K562 (cell line): ENCODE data around the gene PAF1. TPM values are rescaled to one million over a fixed set of nuclear protein-coding genes. Genes with fewer than 3 reads are reported as not detected.

Experiments used
- CBX8 ChIP-seq: fragments of 200-600 bp; sonication (generic); IDR thresholded peaks from 2 replicates; pipeline ENCODE4 v1.6.1; 2012; ENCODE audit warnings: borderline replicate concordance, mixed run types, low read depth, mild to moderate bottlenecking, moderate library complexity, mixed read lengths, low read length, control low read depth, inconsistent platforms; ENCODE audit not compliant: poor library complexity, severe bottlenecking; ENCODE audit errors: extremely low read depth
- CEBPZ ChIP-seq: fragments of 150-350 bp; IDR thresholded peaks from 2 replicates; pipeline ENCODE4 v1.6.1; 2014; ENCODE audit warnings: low read depth, mild to moderate bottlenecking, low read length, borderline replicate concordance
- CREB5 ChIP-seq: fragments of 250-450 bp; sonication (Bioruptor Pico); IDR thresholded peaks from 2 replicates; pipeline ENCODE4 v1.5.0; 2020; ENCODE audit warnings: mild to moderate bottlenecking
- CSDE1 ChIP-seq, 2 experiments: fragments of 450-650 bp; IDR thresholded peaks; 2 replicates each; pipeline ENCODE4 v1.6.1; 2016; ENCODE audit warnings: mild to moderate bottlenecking in 1 of 2
- GMEB1 ChIP-seq: fragments of 250-450 bp; sonication (Bioruptor Pico); IDR thresholded peaks from 2 replicates; pipeline ENCODE4 v1.4.0; 2020; ENCODE audit warnings: mild to moderate bottlenecking
- HNRNPK ChIP-seq: fragments of 200-400 bp; formaldehyde crosslinking; IDR thresholded peaks from one replicate; pipeline ENCODE4 v1.6.1; 2018; ENCODE audit warnings: mild to moderate bottlenecking, low read depth, low read length; ENCODE audit not compliant: poor library complexity, severe bottlenecking
- JUNB ChIP-seq: fragments of 450-650 bp; formaldehyde crosslinking; conservative IDR thresholded peaks from 2 replicates; pipeline ENCODE4 v1.4.0; 2020; ENCODE audit warnings: mild to moderate bottlenecking
- MYC ChIP-seq, 2 experiments: fragments of 250-450 bp in 1 of 2; sonication (Bioruptor Pico) in 1 of 2; IDR thresholded peaks; 2 replicates each; pipeline versions ENCODE4 v1.5.1 to v1.6.1; 2012 to 2021; ENCODE audit warnings: low read depth in 2 of 2, borderline replicate concordance in 1 of 2, improper control_type of control experiment in 1 of 2, low read length in 1 of 2, mild to moderate bottlenecking in 1 of 2, moderate library complexity in 1 of 2
- NRF1 ChIP-seq, 2 experiments: fragments of 450-650 bp; IDR thresholded peaks in 1 of 2; conservative IDR thresholded peaks in 1 of 2; 2 replicates each; pipeline ENCODE4 v1.6.1; 2014; ENCODE audit warnings: mild to moderate bottlenecking in 2 of 2
- RUNX1 ChIP-seq: sonication (generic); IDR thresholded peaks from 2 replicates; pipeline ENCODE4 v1.6.1; 2016; ENCODE audit warnings: antibody characterized with exemption, low read depth
- SMC3 ChIP-seq: conservative IDR thresholded peaks from 2 replicates; pipeline ENCODE4 v1.6.1; 2011; ENCODE audit warnings: low read depth, low read length, improper control_type of control experiment; ENCODE audit not compliant: insufficient read depth
- TARDBP ChIP-seq: fragments of 450-650 bp; IDR thresholded peaks from 2 replicates; pipeline ENCODE4 v1.6.1; 2016
- ZBTB17 ChIP-seq: fragments of 450-650 bp; formaldehyde crosslinking; IDR thresholded peaks from 2 replicates; pipeline ENCODE4 v1.4.0; 2020; ENCODE audit warnings: mild to moderate bottlenecking
- ZFPM2 ChIP-seq: fragments of 250-450 bp; sonication (Bioruptor Pico); IDR thresholded peaks from 2 replicates; pipeline ENCODE4 v1.5.1; 2022; ENCODE audit warnings: mild to moderate bottlenecking
- ZKSCAN8 ChIP-seq: fragments of 200-800 bp; sonication (Bioruptor generic); IDR thresholded peaks from 2 replicates; pipeline ENCODE4 v1.6.1; 2016; ENCODE audit warnings: missing genetic modification characterization, missing compliant biosample characterization
- ZNF311 ChIP-seq: fragments of 250-450 bp; sonication (Bioruptor Pico); IDR thresholded peaks from 2 replicates; pipeline ENCODE4 v1.4.0; 2020; ENCODE audit warnings: mild to moderate bottlenecking, moderate library complexity
- ZNF408 ChIP-seq: fragments of 250-450 bp; sonication (Bioruptor Pico); IDR thresholded peaks from 2 replicates; pipeline ENCODE4 v1.4.0; 2020; ENCODE audit warnings: low read depth, mild to moderate bottlenecking, moderate library complexity
- ZSCAN32 ChIP-seq: fragments of 450-650 bp; formaldehyde crosslinking; IDR thresholded peaks from 2 replicates; pipeline ENCODE4 v1.4.0; 2020; ENCODE audit warnings: mild to moderate bottlenecking, moderate library complexity
- polyA plus RNA-seq, 8 experiments: library from polyadenylated mRNA; depleted of rRNA in 4 of 8; stranded (reverse) in 5 of 8; unstranded in 3 of 8; fragments of >200 nt; fragmentation: Nextera tagmentation in 2 of 8; fragmentation: Illumina TruSeq in 1 of 8; extraction: Ambion mirVana in 2 of 8; extraction: Trizol in 1 of 8; gene quantifications; 2 replicates each; pipeline versions ENCODE4 v1.2.1 to v1.2.3, GENCODE V29; 2011 to 2014; ENCODE audit warnings: inconsistent platforms in 1 of 8, missing spikeins in 1 of 8
- total RNA-seq, 7 experiments: library from RNA; depleted of rRNA in 6 of 7; stranded (reverse); fragments of >200 nt in 6 of 7; fragmentation: Illumina TruSeq in 2 of 7; extraction: Trizol in 2 of 7; gene quantifications; 2 replicates each; pipeline versions ENCODE4 v1.2.1 to v1.2.3, GENCODE V29; 2011 to 2021; ENCODE audit warnings: low replicate concordance in 1 of 7
- TF ChIP-seq, protein P1 (sequence below): fragments of 250-450 bp; sonication (Bioruptor Pico); IDR thresholded peaks from 2 replicates; pipeline ENCODE4 v1.9.0; 2021; ENCODE audit warnings: mild to moderate bottlenecking
- TF ChIP-seq, protein P2 (sequence below): sonication (generic); formaldehyde crosslinking; IDR thresholded peaks from 2 replicates; pipeline ENCODE4 v1.8.0; 2022; ENCODE audit warnings: mild to moderate bottlenecking, low read depth, missing genetic modification reagents

PAF1 gene
- total and polyA plus RNA-seq, 9 of the 15 experiments (the other 6 are each of a cell fraction or from before 2014, with no cell fraction given) = 1.5 to 45.0 (median 33.8) TPM

- no peak for TF ChIP-seq ZSCAN32 (CRISPR knock-in tag)
- TF ChIP-seq, protein P1, sequence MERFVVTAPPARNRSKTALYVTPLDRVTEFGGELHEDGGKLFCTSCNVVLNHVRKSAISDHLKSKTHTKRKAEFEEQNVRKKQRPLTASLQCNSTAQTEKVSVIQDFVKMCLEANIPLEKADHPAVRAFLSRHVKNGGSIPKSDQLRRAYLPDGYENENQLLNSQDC (CRISPR knock-in tag) = no peak
- TF ChIP-seq ZFPM2 = no peak
- no peak for TF ChIP-seq HNRNPK
- TF ChIP-seq NRF1 (conservative IDR thresholded peaks at IDR 0.05 in 1 of 2, IDR thresholded peaks at IDR 0.05 in 1 of 2) = no peak
- TF ChIP-seq CSDE1 (IDR thresholded peaks at IDR 0.05) = no peak
- no peak for TF ChIP-seq ZNF408
- TF ChIP-seq ZNF311 (CRISPR knock-in tag) = no peak
- TF ChIP-seq, protein P2, sequence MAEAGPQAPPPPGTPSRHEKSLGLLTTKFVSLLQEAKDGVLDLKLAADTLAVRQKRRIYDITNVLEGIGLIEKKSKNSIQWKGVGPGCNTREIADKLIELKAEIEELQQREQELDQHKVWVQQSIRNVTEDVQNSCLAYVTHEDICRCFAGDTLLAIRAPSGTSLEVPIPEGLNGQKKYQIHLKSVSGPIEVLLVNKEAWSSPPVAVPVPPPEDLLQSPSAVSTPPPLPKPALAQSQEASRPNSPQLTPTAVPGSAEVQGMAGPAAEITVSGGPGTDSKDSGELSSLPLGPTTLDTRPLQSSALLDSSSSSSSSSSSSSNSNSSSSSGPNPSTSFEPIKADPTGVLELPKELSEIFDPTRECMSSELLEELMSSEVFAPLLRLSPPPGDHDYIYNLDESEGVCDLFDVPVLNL = no peak
- 0 out of 2 replicates have a peak, but pooled peaks have one; percentile 74 for TF ChIP-seq ZKSCAN8 (CRISPR knock-in tag)
- TF ChIP-seq CREB5 = no peak
- no peak for TF ChIP-seq TARDBP
- TF ChIP-seq GMEB1 = no peak
- TF ChIP-seq SMC3 = peak; percentile 96
- no peak for TF ChIP-seq ZBTB17 (CRISPR knock-in tag)
- TF ChIP-seq CEBPZ = no peak
- TF ChIP-seq JUNB (CRISPR knock-in tag) = no peak
- no peak for TF ChIP-seq RUNX1
- TF ChIP-seq MYC (IDR thresholded peaks at IDR 0.05; ENCODE audit: low read depth, low read length) = no peak
- TF ChIP-seq MYC (CRISPR knock-in tag; IDR thresholded peaks at IDR 0.05; ENCODE audit: borderline replicate concordance, low read depth) = no peak
- no peak for TF ChIP-seq CBX8
These were observed 20.9 kb upstream of the PAF1 start (continued) for GRCh38 chr19:39411832-39412099.
